Bronchial epithelial cell (primary cell): ENCODE measurements around the gene BEST1. TPM values are rescaled to one million over a fixed set of nuclear protein-coding genes. Genes with fewer than 3 reads are reported as not detected.

ENCODE experiments used
- DNase-seq: peaks from one replicate; pipeline ENCODE4 v3.0.0-alpha.2; 2010; ENCODE audit warnings: low read depth
- FAIRE-seq: peaks from 2 replicates; lab custom pipeline; 2011; peaks lifted over from hg19 to GRCh38; lab: Jason Lieb, UNC
- H3K27me3 ChIP-seq: 2 replicates; pipeline ENCODE4 v1.5.1; 2011; ENCODE audit warnings: low read length; ENCODE audit not compliant: control insufficient read depth, insufficient read depth
- H3K36me3 ChIP-seq: 2 replicates; pipeline ENCODE4 v1.5.1; 2011; ENCODE audit warnings: low read length; ENCODE audit not compliant: control insufficient read depth, insufficient read depth
- H3K4me3 ChIP-seq: 2 replicates; pipeline ENCODE4 v1.5.1; 2011; ENCODE audit warnings: mild to moderate bottlenecking, low read depth, low read length, control low read depth
- CTCF ChIP-seq: IDR thresholded peaks from 2 replicates; pipeline ENCODE4 v1.5.1; 2011; ENCODE audit warnings: mild to moderate bottlenecking, moderate library complexity, low read length, control low read depth, inconsistent platforms; ENCODE audit not compliant: insufficient read depth, severe bottlenecking
- total RNA-seq: library from RNA; depleted of rRNA; stranded (reverse); fragments of >200 nt; gene quantifications from 2 replicates; pipeline ENCODE4 v1.2.1, GENCODE V29; 2014

The BEST1 gene
- total RNA-seq, 1 donor from 2014 or later: 3.7 TPM

- DNase-seq (peak; percentile 87), FAIRE-seq (no peak)
- Histone ChIP-seq H3K4me3 (no peak overlapping the region), H3K36me3 (no peaks in the 10 kb centered on the region), H3K27me3 (no peaks in the 10 kb centered on the region)
- no peak for TF ChIP-seq CTCF
These were observed 30.8 kb downstream of the BEST1 start for GRCh38 chr11:61980783-61981541.

GRCh38 chr11:61983419-61983818 lies 33.3 kb downstream of the BEST1 start:
- Histone ChIP-seq H3K36me3 (no peaks in the 10 kb centered on the region), H3K27me3 (no peaks in the 10 kb centered on the region), H3K4me3 (no peak overlapping the region)
- TF ChIP-seq CTCF: no peak
- FAIRE-seq: no peak
- no peak for DNase-seq

- DNase-seq: peak; percentile 86
These were observed 35.7 kb downstream of the BEST1 start for GRCh38 chr11:61985869-61986268.

GRCh38 chr11:61994981-61995380 lies 44.8 kb downstream of the BEST1 start:
- no peak for TF ChIP-seq CTCF
- no peak overlapping the region for H3K4me3 ChIP-seq

More at GRCh38 chr11:61985869-61986268, 35.7 kb downstream of the BEST1 start:
- no peak for TF ChIP-seq CTCF
- no peak for FAIRE-seq
- no peak overlapping the region for H3K4me3 ChIP-seq
- no peaks in the 10 kb centered on the region for H3K36me3 ChIP-seq
- H3K27me3 ChIP-seq: no peaks in the 10 kb centered on the region

GRCh38 chr11:61996933-61997332 lies 46.8 kb downstream of the BEST1 start:
- H3K36me3 ChIP-seq: no peaks in the 10 kb centered on the region
- no peak overlapping the region for H3K4me3 ChIP-seq
- DNase-seq (no peak), FAIRE-seq (no peak)
- TF ChIP-seq CTCF: no peak
- H3K27me3 ChIP-seq: no peaks in the 10 kb centered on the region

More at GRCh38 chr11:61994981-61995380, 44.8 kb downstream of the BEST1 start:
- Histone ChIP-seq H3K36me3 (no peaks in the 10 kb centered on the region), H3K27me3 (no peaks in the 10 kb centered on the region)
- FAIRE-seq (no peak), DNase-seq (no peak)
